GM21360 (cell line): ENCODE data around the gene KCNJ18.
"Not testable (repeated sequence)": the region's sequence is repeated elsewhere in the genome, so short reads cannot be mapped to it uniquely, and the experiment has no call there.

Experiments
- ATAC-seq: cut with Tn5 transposase; IDR thresholded peaks from one replicate; pipeline ENCODE4 v1.9.1; 2021; ENCODE audit warnings: mild to moderate bottlenecking, moderate library complexity; ENCODE audit not compliant: unreplicated experiment

Gene KCNJ18

DNA sequence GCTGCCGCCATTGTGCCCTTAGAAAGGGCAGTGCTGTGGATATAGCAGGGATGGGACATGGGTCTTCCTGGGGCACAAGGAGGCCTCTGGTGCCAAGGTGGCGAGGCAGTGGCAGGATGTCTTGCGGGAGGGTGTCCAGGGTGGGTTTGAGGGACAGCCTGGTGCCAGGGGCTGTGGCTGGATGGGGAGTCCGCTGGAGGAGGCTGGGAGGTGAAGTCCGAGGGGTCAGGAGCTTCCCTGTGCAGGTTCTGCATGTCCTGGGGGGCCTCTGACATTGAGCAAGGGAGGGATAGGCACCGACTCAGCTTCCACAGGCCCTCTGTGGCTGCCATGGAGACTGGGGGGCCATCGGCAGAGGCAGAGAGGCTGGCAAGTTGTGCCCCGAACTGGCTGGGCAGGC is 9.7 kb downstream of the KCNJ18 start:
- ATAC-seq: not testable (repeated sequence)

DNA sequence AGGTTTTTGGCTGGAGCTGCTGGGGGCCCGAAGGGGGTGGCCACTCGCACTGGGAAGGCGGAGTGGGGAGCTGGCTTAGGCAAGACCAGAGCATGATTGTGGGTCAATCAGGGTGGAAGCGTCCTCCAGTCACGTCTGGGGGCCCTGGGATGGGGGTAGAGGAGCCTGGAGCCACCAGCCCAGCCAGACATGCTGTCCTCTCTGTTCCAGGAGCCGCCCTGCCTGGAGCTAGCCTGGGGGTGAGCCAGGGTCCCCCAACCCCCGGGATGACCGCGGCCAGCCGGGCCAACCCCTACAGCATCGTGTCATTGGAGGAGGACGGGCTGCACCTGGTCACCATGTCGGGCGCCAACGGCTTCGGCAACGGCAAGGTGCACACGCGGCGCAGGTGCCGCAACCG is 10.2 kb downstream of the KCNJ18 start:
- ATAC-seq: not testable (repeated sequence)

DNA sequence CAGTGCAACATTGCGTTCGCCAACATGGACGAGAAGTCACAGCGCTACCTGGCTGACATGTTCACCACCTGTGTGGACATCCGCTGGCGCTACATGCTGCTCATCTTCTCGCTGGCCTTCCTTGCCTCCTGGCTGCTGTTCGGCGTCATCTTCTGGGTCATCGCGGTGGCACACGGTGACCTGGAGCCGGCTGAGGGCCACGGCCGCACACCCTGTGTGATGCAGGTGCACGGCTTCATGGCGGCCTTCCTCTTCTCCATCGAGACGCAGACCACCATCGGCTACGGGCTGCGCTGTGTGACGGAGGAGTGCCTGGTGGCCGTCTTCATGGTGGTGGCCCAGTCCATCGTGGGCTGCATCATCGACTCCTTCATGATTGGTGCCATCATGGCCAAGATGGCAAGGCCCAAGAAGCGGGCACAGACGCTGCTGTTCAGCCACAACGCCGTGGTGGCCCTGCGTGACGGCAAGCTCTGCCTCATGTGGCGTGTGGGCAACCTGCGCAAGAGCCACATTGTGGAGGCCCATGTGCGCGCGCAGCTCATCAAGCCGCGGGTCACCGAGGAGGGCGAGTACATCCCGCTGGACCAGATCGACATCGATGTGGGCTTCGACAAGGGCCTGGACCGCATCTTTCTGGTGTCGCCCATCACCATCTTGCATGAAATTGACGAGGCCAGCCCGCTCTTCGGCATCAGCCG is 10.8 kb downstream of the KCNJ18 start:
- ATAC-seq: not testable (repeated sequence)

DNA sequence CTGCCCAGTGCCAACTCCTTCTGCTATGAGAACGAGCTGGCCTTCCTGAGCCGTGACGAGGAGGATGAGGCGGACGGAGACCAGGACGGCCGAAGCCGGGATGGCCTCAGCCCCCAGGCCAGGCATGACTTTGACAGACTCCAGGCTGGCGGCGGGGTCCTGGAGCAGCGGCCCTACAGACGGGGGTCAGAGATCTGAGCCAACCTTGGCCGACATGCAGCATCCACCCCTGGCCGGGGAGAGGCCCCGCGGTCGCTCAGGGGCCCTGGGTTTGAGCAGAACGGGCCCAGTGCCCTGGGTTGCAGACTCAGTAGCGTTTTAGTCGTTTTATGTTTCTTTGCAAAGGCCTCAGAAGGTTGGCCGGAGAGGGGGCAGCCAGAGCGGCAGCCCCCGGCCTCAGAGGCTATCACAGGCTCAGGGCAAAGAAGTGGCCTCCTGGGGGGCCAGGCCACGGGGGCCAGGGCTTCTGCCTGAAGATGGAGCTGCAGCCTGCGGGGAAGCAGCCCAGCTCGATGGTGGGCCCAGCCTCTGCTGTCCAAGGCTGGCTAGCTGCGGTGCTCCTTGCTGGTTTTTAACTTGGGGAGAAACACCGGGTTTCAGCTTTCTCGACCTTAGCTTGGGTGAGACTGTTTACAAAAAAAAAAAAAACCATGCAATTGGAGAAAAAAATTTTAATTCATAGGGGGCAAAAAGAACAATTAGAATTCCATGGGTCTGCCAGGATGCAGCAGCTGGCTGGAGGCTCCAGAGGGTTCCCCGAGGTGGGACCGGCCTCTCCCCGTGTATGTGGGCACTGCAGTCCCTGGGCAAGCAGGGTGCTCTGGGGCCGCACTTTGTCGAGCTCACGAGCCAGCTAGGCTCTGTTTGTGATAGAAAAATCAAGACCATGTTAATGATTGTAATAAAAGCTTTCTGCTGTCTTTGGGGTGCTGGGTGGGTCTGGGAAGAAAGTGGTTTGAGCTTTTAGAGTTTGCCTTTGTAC is 11.9 kb downstream of the KCNJ18 start:
- not testable (repeated sequence) for ATAC-seq

DNA sequence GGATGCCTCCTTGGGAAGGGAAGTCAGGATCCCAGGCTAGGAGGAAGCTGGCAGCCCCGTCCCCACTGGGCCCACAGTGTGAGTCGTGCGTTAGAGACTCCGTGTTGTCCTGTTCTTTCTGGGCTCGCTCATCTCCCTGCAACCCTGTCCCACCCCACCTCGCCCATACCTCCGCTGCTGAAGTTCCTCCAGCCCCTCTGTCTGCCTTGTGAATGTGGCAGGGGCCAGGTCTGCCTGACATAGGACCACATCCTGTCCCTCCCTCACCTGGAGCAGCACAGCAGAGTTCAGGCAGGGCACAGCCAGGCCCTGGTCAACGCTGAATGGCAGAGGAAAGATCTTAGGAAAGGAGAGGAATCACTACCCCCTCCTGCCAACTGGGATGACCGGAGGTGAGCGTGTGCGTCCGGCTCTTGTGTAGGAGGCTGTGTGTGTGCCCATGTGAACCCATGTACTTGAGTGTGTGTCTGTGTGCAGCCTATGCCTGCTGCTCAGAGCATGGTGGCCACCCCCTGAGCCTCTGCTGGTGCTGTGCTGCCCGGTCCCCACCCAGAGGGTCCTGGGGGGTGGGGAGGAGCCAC is 12.8 kb downstream of the KCNJ18 start:
- no peak for ATAC-seq

DNA sequence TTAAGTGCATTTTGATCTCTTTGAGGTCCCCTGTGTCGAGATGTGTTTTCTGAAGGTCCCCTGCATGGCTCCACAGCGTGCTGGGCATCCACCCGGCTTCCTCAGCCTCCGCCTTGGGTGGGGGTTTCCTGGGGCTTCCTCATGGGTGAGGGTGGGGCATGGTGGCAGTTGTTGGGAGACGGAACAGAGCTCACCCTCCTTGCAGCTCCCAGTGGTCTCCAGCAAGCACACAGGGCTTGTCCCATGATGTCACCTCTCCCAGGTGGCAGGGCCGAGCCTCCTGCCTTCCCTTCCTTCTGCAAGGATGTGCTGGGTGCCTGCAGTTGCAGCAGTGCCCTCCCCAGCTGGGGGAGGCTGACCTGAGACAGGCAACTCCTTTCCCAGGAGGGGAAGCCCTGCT is 13.4 kb downstream of the KCNJ18 start:
- not testable (repeated sequence) for ATAC-seq

DNA sequence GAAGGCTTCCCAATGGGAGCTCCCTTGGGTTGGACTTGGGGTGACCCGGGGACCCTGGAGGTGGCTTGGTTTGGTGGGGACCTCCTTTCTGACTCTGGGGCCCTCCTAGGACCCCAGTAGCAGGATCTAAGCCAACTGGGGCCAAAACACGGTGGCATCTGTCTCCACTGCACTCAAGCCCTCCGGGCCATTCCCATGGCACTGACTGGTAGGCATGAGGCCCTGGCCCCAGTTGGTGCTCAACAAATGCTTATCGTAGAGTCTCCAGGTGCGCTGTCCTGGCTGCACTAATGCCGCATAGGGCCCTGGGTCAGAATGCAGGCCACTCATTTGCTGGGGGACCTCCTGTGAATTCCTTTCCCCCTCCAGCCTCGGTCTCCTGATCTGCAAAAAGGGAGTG is 14.2 kb downstream of the KCNJ18 start:
- ATAC-seq: not testable (repeated sequence)

DNA sequence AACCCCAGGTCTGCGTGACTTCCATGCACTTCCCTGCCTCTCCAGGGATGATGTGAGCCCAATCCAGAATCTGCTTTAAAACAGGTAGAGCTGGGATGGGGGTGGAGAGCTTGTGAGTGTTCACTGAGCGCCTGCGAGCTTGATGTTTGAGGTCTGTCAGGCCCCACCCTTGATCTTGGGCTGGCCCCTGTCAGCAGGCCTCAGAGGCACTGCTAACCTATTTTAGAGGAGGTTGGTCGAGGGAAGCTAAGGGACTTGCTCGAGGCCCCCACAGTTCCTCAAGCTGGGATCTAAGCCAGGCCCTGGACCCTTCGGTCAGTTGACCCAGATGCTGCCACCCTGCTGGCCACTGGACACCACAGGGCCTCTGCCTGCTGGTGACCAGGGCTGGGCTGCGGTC is 14.8 kb downstream of the KCNJ18 start:
- ATAC-seq: not testable (repeated sequence)

DNA sequence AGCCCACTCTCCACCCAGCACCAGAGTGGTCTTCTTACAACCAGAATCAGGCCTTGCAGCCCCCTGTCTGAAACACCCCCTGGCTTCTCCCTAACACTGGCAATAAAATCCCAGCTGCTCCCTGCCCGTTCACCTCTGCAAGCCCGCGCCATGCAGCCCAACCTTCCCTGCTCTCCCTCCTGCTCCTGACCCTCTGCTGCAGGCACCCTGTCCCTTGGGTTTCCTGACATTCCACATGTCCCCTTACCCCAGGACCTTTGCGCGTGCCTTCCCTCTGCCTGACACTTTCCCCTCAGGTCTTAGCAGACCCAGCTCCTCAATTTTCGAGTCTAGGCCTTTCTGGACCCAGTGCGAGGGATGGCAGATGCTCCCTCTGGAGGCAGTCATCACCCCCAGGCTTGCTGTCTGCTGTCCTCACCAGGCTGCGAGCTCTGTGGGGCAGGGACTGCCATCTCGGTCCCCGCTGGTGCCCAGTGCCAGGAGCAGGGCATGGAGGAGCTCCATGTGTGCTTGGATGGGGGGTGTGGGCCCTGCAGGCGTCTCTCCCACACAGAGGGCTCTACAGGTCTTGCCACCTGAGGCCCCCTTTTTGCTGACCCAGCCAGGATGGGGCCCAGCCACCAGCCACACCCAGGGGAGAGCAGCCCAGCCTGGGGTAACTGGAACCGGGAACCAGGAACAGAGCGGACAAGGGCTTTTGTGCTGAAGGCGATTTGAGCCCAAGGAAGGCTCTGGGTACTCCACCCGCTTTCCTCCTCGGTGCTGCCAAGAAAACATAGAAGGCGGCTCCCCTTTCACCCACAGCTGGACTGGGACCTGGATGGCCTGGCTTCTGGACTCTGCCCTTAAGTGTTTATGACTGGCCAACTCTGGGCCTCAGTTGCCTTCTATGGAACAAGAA is 15.6 kb downstream of the KCNJ18 start:
- not testable (repeated sequence) for ATAC-seq

DNA sequence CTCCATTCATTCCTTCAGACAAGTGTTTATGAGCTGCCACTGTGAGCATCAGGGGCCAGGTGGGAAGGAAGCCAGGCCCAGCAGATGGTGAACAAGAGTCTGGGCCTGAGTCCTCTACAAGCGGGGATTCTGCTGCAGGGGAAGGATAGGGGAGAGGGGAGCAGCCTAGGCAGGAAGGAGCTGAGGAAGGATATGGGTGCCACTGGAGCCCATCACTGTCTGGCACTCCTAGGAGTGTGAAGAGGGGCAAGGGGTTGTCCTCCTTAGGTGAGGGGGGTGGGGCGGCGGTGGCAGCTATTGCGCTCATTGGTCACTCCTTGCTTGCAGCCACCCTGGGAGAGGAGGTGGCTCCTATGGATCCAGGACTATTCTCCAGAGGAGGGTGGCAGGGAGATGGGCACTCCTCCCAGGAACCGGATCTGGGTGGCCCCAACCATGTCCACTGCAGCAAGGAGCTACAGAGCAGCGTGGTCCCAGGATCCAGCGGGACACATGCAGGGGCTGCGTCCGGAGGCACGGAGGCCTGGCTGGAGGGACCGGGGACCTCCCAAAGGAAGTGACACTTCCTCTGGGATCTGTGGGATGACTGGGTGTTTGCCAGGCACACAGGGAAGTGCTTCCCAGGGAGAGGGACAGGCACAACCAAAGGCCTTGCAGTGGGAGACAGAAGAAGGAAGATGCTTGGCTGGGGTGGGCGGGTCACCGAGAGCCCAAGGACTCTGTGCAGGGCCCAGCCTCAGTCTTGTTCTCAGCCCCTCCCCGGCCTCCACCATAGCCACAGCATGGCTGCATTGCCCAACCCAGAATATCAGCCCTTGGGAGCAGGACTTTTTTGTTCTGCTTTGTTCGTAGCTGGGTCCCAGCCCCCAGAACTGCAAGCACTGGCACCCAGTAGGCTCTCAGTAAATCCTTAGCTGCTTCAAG is 16.6 kb downstream of the KCNJ18 start:
- not testable (repeated sequence) for ATAC-seq

DNA sequence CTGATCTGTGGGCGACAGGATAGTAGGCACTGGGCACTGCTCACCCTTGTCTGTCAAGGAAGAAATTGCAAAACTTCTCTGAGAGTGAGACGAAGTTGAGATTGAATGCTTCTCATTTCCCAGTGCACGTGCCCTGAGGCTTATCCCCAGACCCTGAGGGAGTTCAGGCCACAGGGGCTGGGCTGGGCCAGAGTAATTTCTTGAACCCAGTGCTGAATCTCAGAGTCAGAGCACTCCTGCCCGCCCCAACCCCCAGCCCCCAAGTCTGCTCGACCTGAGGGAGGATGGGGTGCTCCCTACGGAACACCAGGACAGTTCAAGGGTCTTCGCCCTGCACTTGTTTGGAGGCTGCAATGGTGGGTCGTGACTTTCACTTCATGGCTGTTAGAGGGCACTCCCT is 17.7 kb downstream of the KCNJ18 start:
- ATAC-seq: not testable (repeated sequence)

DNA sequence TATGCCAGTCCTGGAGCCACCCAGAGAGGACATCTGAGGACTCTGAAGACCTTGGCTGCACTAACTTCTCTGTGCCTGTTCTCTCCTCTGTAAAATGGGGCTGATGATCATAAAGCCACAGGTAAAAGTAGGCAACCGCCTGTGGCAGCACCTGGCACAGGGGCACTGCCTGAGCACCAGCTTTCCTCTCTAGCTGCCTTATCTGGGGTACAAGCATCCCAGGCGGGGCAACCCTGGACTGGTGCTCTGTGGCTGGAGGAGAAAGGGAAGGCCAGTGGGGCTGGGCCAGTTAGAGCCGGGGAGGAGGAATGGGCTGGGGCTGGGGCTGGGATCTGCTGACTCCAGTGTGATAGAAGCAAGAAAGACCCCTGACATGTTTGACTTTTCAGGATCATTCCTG is 18.2 kb downstream of the KCNJ18 start:
- ATAC-seq: not testable (repeated sequence)

DNA sequence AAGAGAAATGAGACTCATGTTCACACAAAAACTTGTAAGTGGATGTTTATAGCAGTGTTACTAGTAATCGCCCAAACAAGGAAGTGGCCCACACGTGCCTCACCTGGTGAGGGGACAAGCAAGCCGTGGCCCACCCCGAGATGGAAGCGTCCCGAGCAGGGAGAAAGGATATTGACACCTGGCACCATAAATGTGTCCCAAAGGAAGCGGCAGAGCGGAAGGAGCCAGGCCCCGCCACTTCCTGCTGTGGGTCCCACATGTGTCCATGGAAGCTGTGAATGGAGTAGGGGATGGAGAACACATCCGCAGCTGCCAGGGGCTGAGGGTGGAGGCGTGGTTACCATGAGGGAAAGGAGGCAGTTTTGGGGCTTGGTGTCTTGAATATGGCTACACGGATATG is 18.9 kb downstream of the KCNJ18 start:
- no peak for ATAC-seq

DNA sequence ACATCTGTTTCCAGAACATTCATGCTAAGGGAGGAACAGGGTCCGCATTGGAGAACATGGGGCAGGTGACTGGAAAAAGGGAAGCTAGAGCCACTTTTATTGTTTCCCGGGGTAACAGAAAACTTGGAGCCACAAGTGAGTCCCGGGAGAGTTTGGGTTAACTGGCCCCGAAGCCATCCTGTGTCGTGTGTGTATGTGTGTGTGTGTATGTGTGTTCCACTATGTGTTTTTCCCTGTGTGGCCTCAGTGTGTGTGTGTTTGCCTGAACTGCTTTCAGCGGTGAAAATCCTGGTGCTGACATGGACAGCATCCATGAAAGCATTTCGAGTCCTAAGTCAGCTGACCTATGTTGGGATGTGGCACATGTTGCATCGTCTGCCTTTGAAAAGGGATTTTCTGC is 20.7 kb downstream of the KCNJ18 start:
- not testable (repeated sequence) for ATAC-seq

DNA sequence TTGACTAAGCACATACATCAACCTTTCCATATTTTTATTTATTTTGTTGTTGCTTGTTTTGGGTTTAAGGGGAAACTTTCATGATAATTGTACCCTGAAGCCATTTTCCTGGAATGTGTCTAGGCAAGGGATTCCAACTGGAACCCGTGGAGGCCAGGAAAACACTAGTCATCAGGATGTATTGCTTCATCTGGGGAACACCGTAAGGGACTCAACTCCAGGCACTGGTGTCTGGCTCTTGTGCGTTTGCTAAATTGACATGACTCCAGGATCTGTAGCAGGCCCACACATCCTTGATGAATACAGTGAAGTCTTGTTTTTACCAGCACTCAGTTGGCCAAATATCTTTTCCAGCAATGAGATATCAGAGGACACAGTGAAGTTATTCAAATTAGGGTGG is 21.3 kb downstream of the KCNJ18 start:
- not testable (repeated sequence) for ATAC-seq

DNA sequence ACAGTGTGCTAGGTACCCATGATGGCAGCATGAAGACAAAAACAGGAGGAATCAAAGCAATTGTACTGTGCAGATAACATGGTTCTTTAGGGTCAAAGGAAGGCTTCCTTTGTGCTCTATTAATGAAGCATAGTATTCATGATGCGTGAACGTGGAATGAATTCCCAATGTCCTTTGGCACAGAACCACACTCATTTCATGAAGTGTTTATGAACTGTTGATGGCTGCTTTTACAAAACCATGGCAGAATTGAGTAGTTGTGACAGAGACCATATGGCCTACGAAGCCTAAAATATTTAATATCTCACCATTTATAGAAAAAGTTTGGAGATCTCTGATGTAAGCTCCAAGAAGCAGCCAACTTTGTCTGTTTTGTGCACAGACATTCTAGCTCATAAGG is 22.4 kb downstream of the KCNJ18 start:
- not testable (repeated sequence) for ATAC-seq

DNA sequence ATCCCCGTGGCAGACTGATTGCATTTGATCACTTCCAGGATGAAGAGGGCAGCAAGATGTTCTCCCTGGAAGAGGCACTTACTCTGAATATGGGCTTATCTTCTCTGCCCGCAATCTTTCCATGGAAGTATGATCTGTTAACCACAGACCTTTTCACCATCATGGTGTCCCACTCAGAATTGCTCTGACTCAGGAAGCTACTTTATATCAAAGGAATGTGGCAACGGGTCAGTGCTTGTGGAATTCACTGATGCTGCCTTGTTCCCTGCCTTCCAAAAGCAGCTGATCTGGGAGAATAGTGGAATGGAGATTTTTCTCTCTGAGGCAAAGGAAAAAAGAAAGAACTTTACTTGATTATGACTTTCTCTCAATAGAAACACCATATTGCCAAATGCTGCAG is 23.6 kb downstream of the KCNJ18 start:
- not testable (repeated sequence) for ATAC-seq

DNA sequence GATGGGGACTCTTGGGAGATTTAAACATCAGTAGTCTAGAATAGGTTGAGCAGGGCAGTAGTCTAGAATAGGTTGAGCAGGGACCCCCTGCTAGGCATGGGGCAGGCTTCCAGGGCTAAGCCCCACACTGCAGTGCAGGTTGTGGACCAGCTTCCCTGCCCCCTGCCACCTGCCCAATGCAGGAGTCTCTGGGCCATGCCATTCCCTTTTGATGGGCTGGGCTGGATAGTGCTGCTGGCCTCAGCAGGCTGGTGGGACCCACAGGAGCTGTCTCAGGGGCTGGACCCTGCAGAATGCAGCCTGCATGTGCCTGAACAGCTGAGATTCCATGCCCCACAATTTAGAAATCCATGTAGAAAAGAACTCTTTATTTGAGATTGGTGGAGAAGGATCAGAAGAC is 26.6 kb downstream of the KCNJ18 start:
- not testable (repeated sequence) for ATAC-seq

DNA sequence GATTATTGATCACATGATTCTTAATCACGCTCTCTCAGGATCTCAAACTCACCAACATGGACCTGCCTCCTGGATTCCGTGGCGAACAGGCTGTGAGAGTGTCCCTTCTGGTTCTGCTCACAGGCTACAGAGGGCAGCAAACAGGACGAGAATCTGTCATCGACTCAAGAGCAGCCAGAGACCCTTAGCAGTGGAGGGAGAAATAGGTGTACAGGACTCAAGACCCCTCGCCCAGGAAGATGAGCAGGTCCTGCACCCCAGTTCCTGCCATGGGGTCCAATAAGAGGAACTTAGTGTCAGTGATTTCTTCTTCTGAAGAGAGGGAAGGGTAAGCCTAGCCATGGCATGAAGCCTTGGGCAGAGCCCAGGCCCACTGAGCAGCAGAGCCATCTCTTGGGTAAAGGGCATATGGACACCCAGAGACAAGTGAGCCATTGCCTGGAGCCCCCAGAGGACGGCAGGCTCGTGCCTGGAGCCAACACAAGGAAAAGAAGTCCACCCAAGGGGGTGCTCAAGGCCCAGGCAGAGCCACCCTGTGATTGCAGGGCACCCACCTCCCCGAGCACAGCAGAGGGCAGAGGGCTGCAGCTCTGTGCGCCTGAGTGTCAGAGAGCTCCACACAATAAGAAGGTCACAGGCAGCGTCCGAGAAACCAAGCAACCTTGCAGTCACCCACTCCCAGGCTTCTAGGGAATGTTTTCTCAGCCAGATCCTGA is 27.3 kb downstream of the KCNJ18 start:
- not testable (repeated sequence) for ATAC-seq
